A549 (cell line): ENCODE results near the gene WDFY2.

ENCODE experiments used
- BCL3 ChIP-seq: fragments of >200 bp; sonication (Bioruptor Twin); formaldehyde crosslinking; IDR thresholded peaks from 3 replicates; pipeline ENCODE4 v1.6.1; 2016
- CBX8 ChIP-seq: fragments of 200-600 bp; sonication (generic); IDR thresholded peaks from 2 replicates; pipeline ENCODE4 v1.6.1; 2016
- EHMT2 ChIP-seq: fragments of 200-600 bp; sonication (generic); IDR thresholded peaks from 2 replicates; pipeline ENCODE4 v1.6.1; 2016; ENCODE audit warnings: antibody characterized with exemption, low read depth, mild to moderate bottlenecking, moderate library complexity
- HOXA7 ChIP-seq: fragments of 250-450 bp; sonication (Bioruptor Pico); IDR thresholded peaks from 2 replicates; pipeline ENCODE4 v1.5.0; 2020; ENCODE audit warnings: mild to moderate bottlenecking, moderate library complexity
- MAZ ChIP-seq: fragments of 150-350 bp; IDR thresholded peaks from 2 replicates; pipeline ENCODE4 v1.6.1; 2014; ENCODE audit warnings: antibody characterized with exemption, low read depth, low read length, borderline replicate concordance
- NR3C1 ChIP-seq: fragments of >200 bp; sonication (Bioruptor Twin); formaldehyde crosslinking; IDR thresholded peaks from 3 replicates; pipeline ENCODE4 v1.6.1; 2017
- POLR2A ChIP-seq: IDR thresholded peaks from 2 replicates; pipeline ENCODE4 v1.6.1; 2012; ENCODE audit warnings: mild to moderate bottlenecking, low read length
- POLR2AphosphoS2 ChIP-seq: conservative IDR thresholded peaks from 2 replicates; pipeline ENCODE4 v1.6.1; 2012; ENCODE audit warnings: low read length, improper control_type of control experiment, inconsistent platforms
- REST ChIP-seq: fragments of 200-600 bp; sonication (generic); IDR thresholded peaks from 2 replicates; pipeline ENCODE4 v1.6.1; 2016; ENCODE audit warnings: antibody characterized with exemption, mild to moderate bottlenecking, moderate library complexity
- ZC3H11A ChIP-seq: fragments of 450-650 bp; IDR thresholded peaks from 2 replicates; pipeline ENCODE4 v1.6.1; 2014; ENCODE audit warnings: antibody characterized with exemption, mild to moderate bottlenecking
- TF ChIP-seq, protein P1 (sequence below): fragments of >200 bp; sonication (Bioruptor Twin); formaldehyde crosslinking; IDR thresholded peaks from 3 replicates; pipeline ENCODE4 v1.5.1; 2016

- TF ChIP-seq MAZ = no peak
- TF ChIP-seq POLR2A = no peak
- TF ChIP-seq, protein P1, sequence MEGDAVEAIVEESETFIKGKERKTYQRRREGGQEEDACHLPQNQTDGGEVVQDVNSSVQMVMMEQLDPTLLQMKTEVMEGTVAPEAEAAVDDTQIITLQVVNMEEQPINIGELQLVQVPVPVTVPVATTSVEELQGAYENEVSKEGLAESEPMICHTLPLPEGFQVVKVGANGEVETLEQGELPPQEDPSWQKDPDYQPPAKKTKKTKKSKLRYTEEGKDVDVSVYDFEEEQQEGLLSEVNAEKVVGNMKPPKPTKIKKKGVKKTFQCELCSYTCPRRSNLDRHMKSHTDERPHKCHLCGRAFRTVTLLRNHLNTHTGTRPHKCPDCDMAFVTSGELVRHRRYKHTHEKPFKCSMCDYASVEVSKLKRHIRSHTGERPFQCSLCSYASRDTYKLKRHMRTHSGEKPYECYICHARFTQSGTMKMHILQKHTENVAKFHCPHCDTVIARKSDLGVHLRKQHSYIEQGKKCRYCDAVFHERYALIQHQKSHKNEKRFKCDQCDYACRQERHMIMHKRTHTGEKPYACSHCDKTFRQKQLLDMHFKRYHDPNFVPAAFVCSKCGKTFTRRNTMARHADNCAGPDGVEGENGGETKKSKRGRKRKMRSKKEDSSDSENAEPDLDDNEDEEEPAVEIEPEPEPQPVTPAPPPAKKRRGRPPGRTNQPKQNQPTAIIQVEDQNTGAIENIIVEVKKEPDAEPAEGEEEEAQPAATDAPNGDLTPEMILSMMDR = no peak
- TF ChIP-seq CBX8 = no peak
- no peak for TF ChIP-seq REST
- no peak for TF ChIP-seq ZC3H11A
- TF ChIP-seq HOXA7 (CRISPR knock-in tag) = no peak
- no peak for TF ChIP-seq BCL3
- no peak for TF ChIP-seq POLR2AphosphoS2
- no peak for TF ChIP-seq EHMT2
- TF ChIP-seq NR3C1 = no peak
These were observed 199.3 kb downstream of the WDFY2 start for GRCh38 chr13:51783428-51784094.
